DMS153 treated with DMSO at 0.1 percent for 48 hours (cell line): ENCODE data around the gene SPAAR.

Source experiments
- DNase-seq: peaks from one replicate; lab custom pipeline; 2025; ENCODE audit not compliant: unreplicated experiment; lab: John Stamatoyannopoulos, UW

SPAAR gene

GRCh38 chr9:35945341-35946018 lies 36.2 kb downstream of the SPAAR start:
- DNase-seq = peak; percentile 22

GRCh38 chr9:35948451-35948850 lies 39.2 kb downstream of the SPAAR start:
- DNase-seq = no peak

GRCh38 chr9:35948901-35949318 lies 39.6 kb downstream of the SPAAR start:
- DNase-seq = no peak

GRCh38 chr9:35951736-35952135 lies 42.4 kb downstream of the SPAAR start:
- DNase-seq = no peak

- DNase-seq = no peak
These were observed 43.4 kb downstream of the SPAAR start for GRCh38 chr9:35952526-35953191.

- DNase-seq = peak; percentile 67
These were observed 45.8 kb downstream of the SPAAR start for GRCh38 chr9:35954942-35955546.

GRCh38 chr9:35956651-35957050 lies 47.4 kb downstream of the SPAAR start:
- DNase-seq = no peak

- DNase-seq = no peak
These were observed 49.0 kb downstream of the SPAAR start, which contains the start of gene OR2S2 for GRCh38 chr9:35958104-35958837. Gene OR2S2 (minus strand): TSS chr9:35958154. CDS start chr9:35958098, 56 bp downstream.

- DNase-seq = no peak
These were observed 50.9 kb downstream of the SPAAR start for GRCh38 chr9:35960039-35960655.
